NOMO-1 (cell line): ENCODE measurements around the gene TEX35.
"Not testable (repeated sequence)": the region's sequence is repeated elsewhere in the genome, so short reads cannot be mapped to it uniquely, and the experiment has no call there.

Experiments
- DNase-seq, 2 experiments: peaks; one replicate each; lab custom pipeline; 2025; ENCODE audit not compliant: unreplicated experiment in 2 of 2; lab: John Stamatoyannopoulos, UW

The TEX35 gene

GRCh38 chr1:178493301-178493741, 19.6 kb upstream of the TEX35 start:
- DNase-seq = no peak

GRCh38 chr1:178494569-178494971, 18.3 kb upstream of the TEX35 start:
- DNase-seq = no peak

GRCh38 chr1:178495158-178495557, 17.8 kb upstream of the TEX35 start:
- no peak for DNase-seq

GRCh38 chr1:178495741-178496409, 17.0 kb upstream of the TEX35 start:
- DNase-seq = no peak

- DNase-seq = no peak
Measured at GRCh38 chr1:178496410-178497135, 16.3 kb upstream of the TEX35 start, which contains the start of gene CLEC20A. Gene CLEC20A (minus strand): TSS chr1:178496964. CDS start chr1:178496939, 25 bp downstream.

GRCh38 chr1:178497903-178498478, 14.9 kb upstream of the TEX35 start:
- no peak for DNase-seq

GRCh38 chr1:178498896-178499675, 13.8 kb upstream of the TEX35 start:
- no peak for DNase-seq

- no peak for DNase-seq
Measured at GRCh38 chr1:178500091-178500770, 12.7 kb upstream of the TEX35 start.

- DNase-seq = no peak
Measured at GRCh38 chr1:178500936-178501554, 11.9 kb upstream of the TEX35 start.

GRCh38 chr1:178501705-178502329, 11.1 kb upstream of the TEX35 start:
- DNase-seq = peak; percentile 49 to 59

- no peak for DNase-seq
Measured at GRCh38 chr1:178502330-178502714, 10.6 kb upstream of the TEX35 start.

GRCh38 chr1:178502856-178503255, 10.1 kb upstream of the TEX35 start:
- no peak for DNase-seq

- DNase-seq = not testable (repeated sequence)
Measured at GRCh38 chr1:178503316-178503715, 9.6 kb upstream of the TEX35 start.

GRCh38 chr1:178503849-178504248, 9.1 kb upstream of the TEX35 start:
- DNase-seq = no peak

GRCh38 chr1:178504286-178504685, 8.6 kb upstream of the TEX35 start:
- no peak for DNase-seq

- no peak for DNase-seq
Measured at GRCh38 chr1:178506177-178506576, 6.7 kb upstream of the TEX35 start.

- no peak for DNase-seq
Measured at GRCh38 chr1:178506669-178507068, 6.2 kb upstream of the TEX35 start.

GRCh38 chr1:178509414-178510007, 3.4 kb upstream of the TEX35 start:
- no peak for DNase-seq

- no peak for DNase-seq
Measured at GRCh38 chr1:178510155-178510554, 2.8 kb upstream of the TEX35 start.
